ENCODE results near the gene LAMA1. TPM values are rescaled to one million over a fixed set of nuclear protein-coding genes. Genes with fewer than 3 reads are reported as not detected.

The LAMA1 gene
- total and polyA plus RNA-seq, 7 experiments from 2014 or later = not detected

- Mint-ChIP-seq H3K27ac (no peak overlapping the region), H3K4me3 (no peak overlapping the region), H3K9me3 (peaks cover 0 to 12% (median 0%) of the 10 kb centered on the region in 11 donors), H3K27me3 (no peaks in the 10 kb centered on the region), H3K4me1 (no peaks in the 10 kb centered on the region), H3K36me3 (no peaks in the 10 kb centered on the region)
- no peak for ATAC-seq
- no peaks in the 10 kb centered on the region for H3K36me3 ChIP-seq (ENCODE audit: control insufficient read depth in 2 of 3, insufficient read depth in 3 of 3, low read length in 3 of 3)
- no peak overlapping the region for H3K4me3 ChIP-seq (ENCODE audit: low read length)
- H3K27ac ChIP-seq (ENCODE audit: low read depth, low read length) = no peak overlapping the region
- ChIA-PET POLR2A (no interaction called here), CTCF (no interaction called here)
- DNase-seq = no peak
- H3K27me3 ChIP-seq (ENCODE audit: control insufficient read depth in 2 of 2, insufficient read depth in 2 of 2, low read length in 2 of 2) = no peaks in the 10 kb centered on the region
- no peaks in the 10 kb centered on the region for H3K9me3 ChIP-seq (ENCODE audit: control insufficient read depth in 2 of 3, low read length in 3 of 3)
- intact Hi-C loops (cut with micrococcal nuclease) = no loop called here
- H3K4me1 ChIP-seq (ENCODE audit: control insufficient read depth in 2 of 2, insufficient read depth in 2 of 2, low read length in 2 of 2) = no peaks in the 10 kb centered on the region
Measured at GRCh38 chr18:7094427-7094826, 23.2 kb downstream of the LAMA1 start.

DNA sequence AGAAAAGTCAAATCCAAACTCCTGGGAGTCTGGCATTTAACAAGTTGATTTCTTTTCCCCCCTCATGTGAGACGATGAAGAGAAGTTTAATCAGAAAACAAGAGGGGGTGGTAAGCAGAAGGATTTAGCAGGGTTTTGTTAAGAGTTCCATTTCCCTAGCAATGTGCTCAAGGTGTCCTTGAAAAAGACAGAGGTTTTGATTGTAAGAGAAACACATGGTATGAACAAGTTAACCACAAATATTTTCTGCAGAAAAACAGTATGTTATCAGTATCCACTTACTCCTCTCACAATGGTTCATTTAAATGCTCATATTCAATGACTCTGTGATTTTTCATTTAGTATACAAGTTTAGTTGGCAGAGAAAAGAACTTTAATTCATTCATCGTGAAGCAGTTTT lies 26.8 kb downstream of the LAMA1 start:
- ATAC-seq (no peak), DNase-seq (no peak)
- no peaks in the 10 kb centered on the region for H3K4me1 Mint-ChIP-seq
- Histone ChIP-seq H3K27ac (ENCODE audit: low read depth, low read length) (no peak overlapping the region), H3K27me3 (ENCODE audit: control insufficient read depth in 2 of 2, insufficient read depth in 2 of 2, low read length in 2 of 2) (no peaks in the 10 kb centered on the region), H3K4me3 (ENCODE audit: low read length) (no peak overlapping the region), H3K36me3 (ENCODE audit: control insufficient read depth in 2 of 3, insufficient read depth in 3 of 3, low read length in 3 of 3) (no peaks in the 10 kb centered on the region), H3K4me1 (ENCODE audit: control insufficient read depth in 2 of 2, insufficient read depth in 2 of 2, low read length in 2 of 2) (no peaks in the 10 kb centered on the region), H3K9me3 (ENCODE audit: control insufficient read depth in 2 of 3, low read length in 3 of 3) (no peaks in the 10 kb centered on the region)
- peaks cover 0 to 11% (median 0%) of the 10 kb centered on the region in 5 donors for H3K27me3 Mint-ChIP-seq
- intact Hi-C loops (cut with micrococcal nuclease) = no loop called here
- ChIA-PET POLR2A (no interaction called here), CTCF (no interaction called here)
- no peak overlapping the region for H3K4me3 Mint-ChIP-seq
- H3K9me3 Mint-ChIP-seq = peaks cover 0 to 5% (median 0%) of the 10 kb centered on the region in 11 donors
- H3K36me3 Mint-ChIP-seq = no peaks in the 10 kb centered on the region
- H3K27ac Mint-ChIP-seq = no peak overlapping the region

DNA sequence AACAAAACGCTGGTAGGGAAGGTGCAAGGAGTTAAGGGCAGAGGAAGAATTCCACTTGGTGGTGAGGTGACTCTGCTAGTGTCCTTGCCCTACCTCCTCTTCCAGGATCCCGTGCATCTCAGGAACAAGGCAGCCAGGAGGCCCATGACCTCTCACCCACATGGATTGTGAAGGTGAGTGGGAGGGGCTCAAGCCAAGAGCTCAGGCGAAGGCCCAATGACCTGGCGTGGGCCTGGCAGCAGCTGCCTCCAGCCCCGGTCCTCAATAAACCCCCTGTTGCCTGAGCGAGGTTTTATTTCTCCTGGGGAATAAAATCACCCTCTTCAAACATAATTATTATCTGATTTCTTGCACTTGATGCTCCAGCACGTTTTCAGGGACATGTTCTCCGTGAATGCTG lies 28.2 kb downstream of the LAMA1 start:
- peaks cover 0 to 2% (median 0%) of the 10 kb centered on the region in 11 donors for H3K9me3 Mint-ChIP-seq
- POLR2A ChIA-PET = no interaction called here

GRCh38 chr18:7084080-7085065 lies 33.2 kb downstream of the LAMA1 start:
- CTCF ChIA-PET = no interaction called here
- Mint-ChIP-seq H3K27ac (no peak overlapping the region), H3K4me3 (no peak overlapping the region), H3K4me1 (no peaks in the 10 kb centered on the region), H3K27me3 (peaks cover 0 to 11% (median 0%) of the 10 kb centered on the region in 5 donors), H3K36me3 (no peaks in the 10 kb centered on the region), H3K9me3 (peaks cover 0 to 2% (median 0%) of the 10 kb centered on the region in 11 donors)
- no peak for ATAC-seq
- no peak overlapping the region for H3K27ac ChIP-seq (ENCODE audit: low read depth, low read length)
- no peak for DNase-seq
- peaks cover 0 to 4% (median 0%) of the 10 kb centered on the region in 3 experiments for H3K9me3 ChIP-seq (ENCODE audit: control insufficient read depth in 2 of 3, low read length in 3 of 3)
- no peaks in the 10 kb centered on the region for H3K4me1 ChIP-seq (ENCODE audit: control insufficient read depth in 2 of 2, insufficient read depth in 2 of 2, low read length in 2 of 2)
- no peaks in the 10 kb centered on the region for H3K27me3 ChIP-seq (ENCODE audit: control insufficient read depth in 2 of 2, insufficient read depth in 2 of 2, low read length in 2 of 2)
- intact Hi-C loops (cut with micrococcal nuclease) = no loop called here
- H3K36me3 ChIP-seq (ENCODE audit: control insufficient read depth in 2 of 3, insufficient read depth in 3 of 3, low read length in 3 of 3) = no peaks in the 10 kb centered on the region
- POLR2A ChIA-PET = no interaction called here
- H3K4me3 ChIP-seq (ENCODE audit: low read length) = no peak overlapping the region

More for the DNA sequence above, 28.2 kb downstream of the LAMA1 start:
- H3K4me1 Mint-ChIP-seq = no peaks in the 10 kb centered on the region
- H3K4me3 ChIP-seq (ENCODE audit: low read length) = no peak overlapping the region
- H3K4me3 Mint-ChIP-seq = no peak overlapping the region
- CTCF ChIA-PET = no interaction called here
- H3K36me3 ChIP-seq (ENCODE audit: control insufficient read depth in 2 of 3, insufficient read depth in 3 of 3, low read length in 3 of 3) = no peaks in the 10 kb centered on the region
- peaks cover 0 to 11% (median 0%) of the 10 kb centered on the region in 5 donors for H3K27me3 Mint-ChIP-seq
- intact Hi-C loops (cut with micrococcal nuclease) = no loop called here
- no peak overlapping the region for H3K27ac Mint-ChIP-seq
- no peak for ATAC-seq
- no peak for DNase-seq
- no peaks in the 10 kb centered on the region for H3K27me3 ChIP-seq (ENCODE audit: control insufficient read depth in 2 of 2, insufficient read depth in 2 of 2, low read length in 2 of 2)
- H3K9me3 ChIP-seq (ENCODE audit: control insufficient read depth in 2 of 3, low read length in 3 of 3) = no peaks in the 10 kb centered on the region
- H3K4me1 ChIP-seq (ENCODE audit: control insufficient read depth in 2 of 2, insufficient read depth in 2 of 2, low read length in 2 of 2) = no peaks in the 10 kb centered on the region
- no peaks in the 10 kb centered on the region for H3K36me3 Mint-ChIP-seq
- no peak overlapping the region for H3K27ac ChIP-seq (ENCODE audit: low read depth, low read length)

- ATAC-seq (no peak), DNase-seq (no peak)
- Histone ChIP-seq H3K27ac (ENCODE audit: low read depth, low read length) (no peak overlapping the region), H3K27me3 (ENCODE audit: control insufficient read depth in 2 of 2, insufficient read depth in 2 of 2, low read length in 2 of 2) (no peaks in the 10 kb centered on the region), H3K9me3 (ENCODE audit: control insufficient read depth in 2 of 3, low read length in 3 of 3) (peaks cover 0 to 4% (median 0%) of the 10 kb centered on the region in 3 experiments), H3K36me3 (ENCODE audit: control insufficient read depth in 2 of 3, insufficient read depth in 3 of 3, low read length in 3 of 3) (no peaks in the 10 kb centered on the region), H3K4me1 (ENCODE audit: control insufficient read depth in 2 of 2, insufficient read depth in 2 of 2, low read length in 2 of 2) (no peaks in the 10 kb centered on the region), H3K4me3 (ENCODE audit: low read length) (no peak overlapping the region)
- Mint-ChIP-seq H3K9me3 (peaks cover 0 to 4% (median 0%) of the 10 kb centered on the region in 11 donors), H3K27me3 (peaks cover 0 to 11% (median 0%) of the 10 kb centered on the region in 5 donors), H3K36me3 (no peaks in the 10 kb centered on the region), H3K27ac (no peak overlapping the region), H3K4me1 (no peaks in the 10 kb centered on the region), H3K4me3 (no peak overlapping the region)
- intact Hi-C loops (cut with micrococcal nuclease) = no loop called here
- CTCF ChIA-PET = no interaction called here
- POLR2A ChIA-PET = no interaction called here
Measured at GRCh38 chr18:7082671-7083070, 34.9 kb downstream of the LAMA1 start.

DNA sequence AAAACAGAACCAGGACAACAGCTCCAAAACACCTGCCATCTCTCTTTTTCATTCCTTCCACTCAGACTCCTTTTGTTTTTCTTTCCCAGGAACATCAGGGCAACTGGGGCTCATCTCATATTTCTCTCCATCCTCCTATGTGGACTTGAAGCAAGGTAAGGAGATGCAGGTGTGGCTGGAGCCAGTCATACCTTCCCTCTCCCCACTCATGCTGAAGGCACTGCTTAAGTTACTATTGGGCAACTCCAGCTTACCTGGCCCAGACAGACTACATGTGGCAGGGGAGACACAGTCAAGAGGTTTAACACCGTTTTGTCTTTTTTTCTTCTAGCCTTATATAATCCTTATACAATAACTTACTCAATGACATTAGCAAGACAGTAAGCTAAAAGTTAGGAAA lies 38.4 kb downstream of the LAMA1 start:
- ChIA-PET CTCF (no interaction called here), POLR2A (no interaction called here)
- Mint-ChIP-seq H3K27me3 (no peaks in the 10 kb centered on the region), H3K36me3 (no peaks in the 10 kb centered on the region), H3K4me1 (peaks cover 0 to 1% (median 0%) of the 10 kb centered on the region in 7 donors), H3K4me3 (no peak overlapping the region), H3K27ac (no peak overlapping the region), H3K9me3 (peaks cover 0 to 4% (median 0%) of the 10 kb centered on the region in 11 donors)
- ATAC-seq (no peak), DNase-seq (no peak)
- peaks cover 0 to 4% (median 0%) of the 10 kb centered on the region in 3 experiments for H3K9me3 ChIP-seq (ENCODE audit: control insufficient read depth in 2 of 3, low read length in 3 of 3)
- intact Hi-C loops (cut with micrococcal nuclease) = no loop called here
- H3K27me3 ChIP-seq (ENCODE audit: control insufficient read depth in 2 of 2, insufficient read depth in 2 of 2, low read length in 2 of 2) = no peaks in the 10 kb centered on the region
- no peak overlapping the region for H3K27ac ChIP-seq (ENCODE audit: low read depth, low read length)
- H3K4me1 ChIP-seq (ENCODE audit: control insufficient read depth in 2 of 2, insufficient read depth in 2 of 2, low read length in 2 of 2) = no peaks in the 10 kb centered on the region
- H3K36me3 ChIP-seq (ENCODE audit: control insufficient read depth in 2 of 3, insufficient read depth in 3 of 3, low read length in 3 of 3) = no peaks in the 10 kb centered on the region
- no peak overlapping the region for H3K4me3 ChIP-seq (ENCODE audit: low read length)

GRCh38 chr18:7072593-7072992 lies 45.0 kb downstream of the LAMA1 start:
- ChIA-PET POLR2A (no interaction called here), CTCF (no interaction called here)
- Mint-ChIP-seq H3K9me3 (peaks cover 0 to 3% (median 0%) of the 10 kb centered on the region in 11 donors), H3K4me1 (peaks cover 0 to 1% (median 0%) of the 10 kb centered on the region in 7 donors), H3K36me3 (no peaks in the 10 kb centered on the region), H3K4me3 (no peak overlapping the region), H3K27ac (no peak overlapping the region), H3K27me3 (peaks cover 0 to 14% (median 0%) of the 10 kb centered on the region in 5 donors)
- Histone ChIP-seq H3K4me3 (ENCODE audit: low read length) (no peak overlapping the region), H3K27me3 (ENCODE audit: control insufficient read depth in 2 of 2, insufficient read depth in 2 of 2, low read length in 2 of 2) (no peaks in the 10 kb centered on the region), H3K27ac (ENCODE audit: low read depth, low read length) (no peak overlapping the region), H3K9me3 (ENCODE audit: control insufficient read depth in 2 of 3, low read length in 3 of 3) (no peaks in the 10 kb centered on the region), H3K4me1 (ENCODE audit: control insufficient read depth in 2 of 2, insufficient read depth in 2 of 2, low read length in 2 of 2) (no peaks in the 10 kb centered on the region), H3K36me3 (ENCODE audit: control insufficient read depth in 2 of 3, insufficient read depth in 3 of 3, low read length in 3 of 3) (no peaks in the 10 kb centered on the region)
- ATAC-seq (no peak), DNase-seq (no peak)
- intact Hi-C loops (cut with micrococcal nuclease) = no loop called here

Measured in naive thymus-derived CD4-positive, alpha-beta T cell (primary cell).